GM18907 (cell line): ENCODE data around the gene SH3GL3.

ENCODE experiments used
- ATAC-seq: cut with Tn5 transposase; IDR thresholded peaks from one replicate; pipeline ENCODE4 v1.9.1; 2021; ENCODE audit warnings: mild to moderate bottlenecking, moderate library complexity; ENCODE audit not compliant: unreplicated experiment

The SH3GL3 gene

GRCh38 chr15:83565138-83565537, 118.0 kb downstream of the SH3GL3 start:
- no peak for ATAC-seq

- ATAC-seq, result no peak
These were observed 118.5 kb downstream of the SH3GL3 start for GRCh38 chr15:83565553-83566159.

GRCh38 chr15:83567318-83567717, 120.2 kb downstream of the SH3GL3 start:
- no peak for ATAC-seq

- ATAC-seq, result no peak
These were observed 122.2 kb downstream of the SH3GL3 start for GRCh38 chr15:83569341-83569740.

- no peak for ATAC-seq
These were observed 123.6 kb downstream of the SH3GL3 start for GRCh38 chr15:83570756-83571155.

GRCh38 chr15:83571820-83572707, 124.9 kb downstream of the SH3GL3 start:
- ATAC-seq, result no peak

- no peak for ATAC-seq
These were observed 127.2 kb downstream of the SH3GL3 start for GRCh38 chr15:83574345-83574744.

GRCh38 chr15:83578691-83579090, 131.6 kb downstream of the SH3GL3 start:
- ATAC-seq, result no peak

GRCh38 chr15:83581381-83581780, 134.2 kb downstream of the SH3GL3 start:
- ATAC-seq, result no peak

GRCh38 chr15:83582381-83582780, 135.2 kb downstream of the SH3GL3 start:
- no peak for ATAC-seq

- ATAC-seq, result no peak
These were observed 138.6 kb downstream of the SH3GL3 start for GRCh38 chr15:83585601-83586335.

- no peak for ATAC-seq
These were observed 139.9 kb downstream of the SH3GL3 start for GRCh38 chr15:83587091-83587490.

GRCh38 chr15:83588441-83588840, 141.3 kb downstream of the SH3GL3 start:
- ATAC-seq, result no peak

GRCh38 chr15:83592370-83593040, 145.4 kb downstream of the SH3GL3 start:
- ATAC-seq, result no peak

GRCh38 chr15:83595191-83595590, 148.1 kb downstream of the SH3GL3 start:
- no peak for ATAC-seq

- ATAC-seq, result no peak
These were observed 150.9 kb downstream of the SH3GL3 start for GRCh38 chr15:83598031-83598430.

GRCh38 chr15:83602021-83602420, 154.9 kb downstream of the SH3GL3 start:
- no peak for ATAC-seq

- no peak for ATAC-seq
These were observed 157.4 kb downstream of the SH3GL3 start for GRCh38 chr15:83604549-83604948.

- ATAC-seq, result no peak
These were observed 158.2 kb downstream of the SH3GL3 start for GRCh38 chr15:83605111-83605945.

- no peak for ATAC-seq
These were observed 163.0 kb downstream of the SH3GL3 start for GRCh38 chr15:83610132-83610531.
